Measurements from ENCODE around the gene CFTR.

CFTR gene

GRCh38 chr7:117548035-117548434 lies 68.2 kb downstream of the CFTR start:
- H3K27me3 ChIP-seq (ENCODE audit: control insufficient read depth in 5 of 5, insufficient read depth in 4 of 5, low read length in 5 of 5): no peaks in the 10 kb centered on the region
- H3K9me3 ChIP-seq (ENCODE audit: control insufficient read depth in 5 of 5, low read length in 5 of 5): no peaks in the 10 kb centered on the region
- H3K4me1 ChIP-seq (ENCODE audit: control insufficient read depth in 5 of 5, insufficient read depth in 5 of 5, low read length in 5 of 5): no peaks in the 10 kb centered on the region

GRCh38 chr7:117550625-117551024 lies 70.8 kb downstream of the CFTR start:
- no peak overlapping the region for H3K27ac ChIP-seq (ENCODE audit: low read depth, low read length)
- H3K36me3 ChIP-seq (ENCODE audit: control insufficient read depth in 5 of 5, insufficient read depth in 5 of 5, low read length in 5 of 5): no peaks in the 10 kb centered on the region
- no peaks in the 10 kb centered on the region for H3K4me1 ChIP-seq (ENCODE audit: control insufficient read depth in 5 of 5, insufficient read depth in 5 of 5, low read length in 5 of 5)
- no peak overlapping the region for H3K9ac ChIP-seq (ENCODE audit: low read length in 5 of 5)
- H3K4me3 ChIP-seq (ENCODE audit: low read depth in 1 of 5, low read length in 5 of 5): no peak overlapping the region
- H3K27me3 ChIP-seq (ENCODE audit: control insufficient read depth in 5 of 5, insufficient read depth in 4 of 5, low read length in 5 of 5): no peaks in the 10 kb centered on the region
- H3K9me3 ChIP-seq (ENCODE audit: control insufficient read depth in 5 of 5, low read length in 5 of 5): no peaks in the 10 kb centered on the region

More at GRCh38 chr7:117548035-117548434, 68.2 kb downstream of the CFTR start:
- no peak overlapping the region for H3K27ac ChIP-seq (ENCODE audit: low read depth, low read length)
- no peak overlapping the region for H3K4me3 ChIP-seq (ENCODE audit: low read depth in 1 of 5, low read length in 5 of 5)
- H3K9ac ChIP-seq (ENCODE audit: low read length in 5 of 5): no peak overlapping the region
- H3K36me3 ChIP-seq (ENCODE audit: control insufficient read depth in 5 of 5, insufficient read depth in 5 of 5, low read length in 5 of 5): no peaks in the 10 kb centered on the region

GRCh38 chr7:117552660-117553059 lies 72.8 kb downstream of the CFTR start:
- Histone ChIP-seq H3K4me3 (ENCODE audit: low read depth in 1 of 5, low read length in 5 of 5) (no peak overlapping the region), H3K27ac (ENCODE audit: low read depth, low read length) (no peak overlapping the region), H3K36me3 (ENCODE audit: control insufficient read depth in 5 of 5, insufficient read depth in 5 of 5, low read length in 5 of 5) (no peaks in the 10 kb centered on the region), H3K27me3 (ENCODE audit: control insufficient read depth in 5 of 5, insufficient read depth in 4 of 5, low read length in 5 of 5) (no peaks in the 10 kb centered on the region), H3K4me1 (ENCODE audit: control insufficient read depth in 5 of 5, insufficient read depth in 5 of 5, low read length in 5 of 5) (no peaks in the 10 kb centered on the region), H3K9me3 (ENCODE audit: control insufficient read depth in 5 of 5, low read length in 5 of 5) (no peaks in the 10 kb centered on the region), H3K9ac (ENCODE audit: low read length in 5 of 5) (no peak overlapping the region)

GRCh38 chr7:117555260-117555659 lies 75.4 kb downstream of the CFTR start:
- Histone ChIP-seq H3K27ac (ENCODE audit: low read depth, low read length) (no peak overlapping the region), H3K36me3 (ENCODE audit: control insufficient read depth in 5 of 5, insufficient read depth in 5 of 5, low read length in 5 of 5) (no peaks in the 10 kb centered on the region), H3K27me3 (ENCODE audit: control insufficient read depth in 5 of 5, insufficient read depth in 4 of 5, low read length in 5 of 5) (no peaks in the 10 kb centered on the region), H3K9me3 (ENCODE audit: control insufficient read depth in 5 of 5, low read length in 5 of 5) (no peaks in the 10 kb centered on the region), H3K4me1 (ENCODE audit: control insufficient read depth in 5 of 5, insufficient read depth in 5 of 5, low read length in 5 of 5) (no peaks in the 10 kb centered on the region), H3K4me3 (ENCODE audit: low read depth in 1 of 5, low read length in 5 of 5) (no peak overlapping the region), H3K9ac (ENCODE audit: low read length in 5 of 5) (no peak overlapping the region)

GRCh38 chr7:117559391-117559790 lies 79.6 kb downstream of the CFTR start:
- Histone ChIP-seq H3K27me3 (ENCODE audit: control insufficient read depth in 5 of 5, insufficient read depth in 4 of 5, low read length in 5 of 5) (no peaks in the 10 kb centered on the region), H3K36me3 (ENCODE audit: control insufficient read depth in 5 of 5, insufficient read depth in 5 of 5, low read length in 5 of 5) (no peaks in the 10 kb centered on the region), H3K27ac (ENCODE audit: low read depth, low read length) (no peak overlapping the region), H3K4me1 (ENCODE audit: control insufficient read depth in 5 of 5, insufficient read depth in 5 of 5, low read length in 5 of 5) (no peaks in the 10 kb centered on the region), H3K4me3 (ENCODE audit: low read depth in 1 of 5, low read length in 5 of 5) (no peak overlapping the region), H3K9me3 (ENCODE audit: control insufficient read depth in 5 of 5, low read length in 5 of 5) (no peaks in the 10 kb centered on the region), H3K9ac (ENCODE audit: low read length in 5 of 5) (no peak overlapping the region)

- no peaks in the 10 kb centered on the region for H3K36me3 ChIP-seq (ENCODE audit: control insufficient read depth in 5 of 5, insufficient read depth in 5 of 5, low read length in 5 of 5)
- H3K27me3 ChIP-seq (ENCODE audit: control insufficient read depth in 5 of 5, insufficient read depth in 4 of 5, low read length in 5 of 5): no peaks in the 10 kb centered on the region
- no peak overlapping the region for H3K9ac ChIP-seq (ENCODE audit: low read length in 5 of 5)
- no peaks in the 10 kb centered on the region for H3K9me3 ChIP-seq (ENCODE audit: control insufficient read depth in 5 of 5, low read length in 5 of 5)
- no peaks in the 10 kb centered on the region for H3K4me1 ChIP-seq (ENCODE audit: control insufficient read depth in 5 of 5, insufficient read depth in 5 of 5, low read length in 5 of 5)
- H3K27ac ChIP-seq (ENCODE audit: low read depth, low read length): no peak overlapping the region
- no peak overlapping the region for H3K4me3 ChIP-seq (ENCODE audit: low read depth in 1 of 5, low read length in 5 of 5)
Observed at GRCh38 chr7:117560030-117560429, 80.2 kb downstream of the CFTR start.

GRCh38 chr7:117562759-117563158 lies 82.9 kb downstream of the CFTR start:
- Histone ChIP-seq H3K36me3 (ENCODE audit: control insufficient read depth in 5 of 5, insufficient read depth in 5 of 5, low read length in 5 of 5) (no peaks in the 10 kb centered on the region), H3K27ac (ENCODE audit: low read depth, low read length) (no peak overlapping the region), H3K4me3 (ENCODE audit: low read depth in 1 of 5, low read length in 5 of 5) (no peak overlapping the region), H3K27me3 (ENCODE audit: control insufficient read depth in 5 of 5, insufficient read depth in 4 of 5, low read length in 5 of 5) (no peaks in the 10 kb centered on the region), H3K9me3 (ENCODE audit: control insufficient read depth in 5 of 5, low read length in 5 of 5) (no peaks in the 10 kb centered on the region), H3K4me1 (ENCODE audit: control insufficient read depth in 5 of 5, insufficient read depth in 5 of 5, low read length in 5 of 5) (peaks cover 0 to 9% (median 0%) of the 10 kb centered on the region in 5 donors), H3K9ac (ENCODE audit: low read length in 5 of 5) (no peak overlapping the region)

GRCh38 chr7:117564080-117564479 lies 84.3 kb downstream of the CFTR start:
- no peaks in the 10 kb centered on the region for H3K9me3 ChIP-seq (ENCODE audit: control insufficient read depth in 5 of 5, low read length in 5 of 5)
- H3K27me3 ChIP-seq (ENCODE audit: control insufficient read depth in 5 of 5, insufficient read depth in 4 of 5, low read length in 5 of 5): no peaks in the 10 kb centered on the region
- no peaks in the 10 kb centered on the region for H3K36me3 ChIP-seq (ENCODE audit: control insufficient read depth in 5 of 5, insufficient read depth in 5 of 5, low read length in 5 of 5)
- peaks cover 0 to 9% (median 0%) of the 10 kb centered on the region in 5 donors for H3K4me1 ChIP-seq (ENCODE audit: control insufficient read depth in 5 of 5, insufficient read depth in 5 of 5, low read length in 5 of 5)
- no peak overlapping the region for H3K4me3 ChIP-seq (ENCODE audit: low read depth in 1 of 5, low read length in 5 of 5)
- no peak overlapping the region for H3K27ac ChIP-seq (ENCODE audit: low read depth, low read length)
- H3K9ac ChIP-seq (ENCODE audit: low read length in 5 of 5): no peak overlapping the region

- Histone ChIP-seq H3K27me3 (ENCODE audit: control insufficient read depth in 5 of 5, insufficient read depth in 4 of 5, low read length in 5 of 5) (no peaks in the 10 kb centered on the region), H3K36me3 (ENCODE audit: control insufficient read depth in 5 of 5, insufficient read depth in 5 of 5, low read length in 5 of 5) (no peaks in the 10 kb centered on the region), H3K9me3 (ENCODE audit: control insufficient read depth in 5 of 5, low read length in 5 of 5) (no peaks in the 10 kb centered on the region), H3K9ac (ENCODE audit: low read length in 5 of 5) (no peak overlapping the region), H3K27ac (ENCODE audit: low read depth, low read length) (no peak overlapping the region), H3K4me1 (ENCODE audit: control insufficient read depth in 5 of 5, insufficient read depth in 5 of 5, low read length in 5 of 5) (peaks cover 0 to 9% (median 0%) of the 10 kb centered on the region in 5 donors), H3K4me3 (ENCODE audit: low read depth in 1 of 5, low read length in 5 of 5) (no peak overlapping the region)
Observed at GRCh38 chr7:117564627-117565026, 84.8 kb downstream of the CFTR start.

GRCh38 chr7:117565226-117565625 lies 85.4 kb downstream of the CFTR start:
- H3K4me3 ChIP-seq (ENCODE audit: low read depth in 1 of 5, low read length in 5 of 5): no peak overlapping the region
- H3K27ac ChIP-seq (ENCODE audit: low read depth, low read length): no peak overlapping the region
- peaks cover 0 to 9% (median 0%) of the 10 kb centered on the region in 5 donors for H3K4me1 ChIP-seq (ENCODE audit: control insufficient read depth in 5 of 5, insufficient read depth in 5 of 5, low read length in 5 of 5)
- H3K9me3 ChIP-seq (ENCODE audit: control insufficient read depth in 5 of 5, low read length in 5 of 5): no peaks in the 10 kb centered on the region
- no peaks in the 10 kb centered on the region for H3K27me3 ChIP-seq (ENCODE audit: control insufficient read depth in 5 of 5, insufficient read depth in 4 of 5, low read length in 5 of 5)
- no peak overlapping the region for H3K9ac ChIP-seq (ENCODE audit: low read length in 5 of 5)
- no peaks in the 10 kb centered on the region for H3K36me3 ChIP-seq (ENCODE audit: control insufficient read depth in 5 of 5, insufficient read depth in 5 of 5, low read length in 5 of 5)

GRCh38 chr7:117567781-117568180 lies 88.0 kb downstream of the CFTR start:
- Histone ChIP-seq H3K36me3 (ENCODE audit: control insufficient read depth in 5 of 5, insufficient read depth in 5 of 5, low read length in 5 of 5) (no peaks in the 10 kb centered on the region), H3K4me3 (ENCODE audit: low read depth in 1 of 5, low read length in 5 of 5) (no peak overlapping the region), H3K27ac (ENCODE audit: low read depth, low read length) (no peak overlapping the region), H3K27me3 (ENCODE audit: control insufficient read depth in 5 of 5, insufficient read depth in 4 of 5, low read length in 5 of 5) (no peaks in the 10 kb centered on the region), H3K9ac (ENCODE audit: low read length in 5 of 5) (no peak overlapping the region), H3K9me3 (ENCODE audit: control insufficient read depth in 5 of 5, low read length in 5 of 5) (no peaks in the 10 kb centered on the region), H3K4me1 (ENCODE audit: control insufficient read depth in 5 of 5, insufficient read depth in 5 of 5, low read length in 5 of 5) (peaks cover 0 to 9% (median 0%) of the 10 kb centered on the region in 5 donors)

All from subcutaneous abdominal adipose tissue (tissue), 5 donors.